Measurements from ENCODE around the gene HILPDA.

- no peak for TF ChIP-seq CTCF (IDR thresholded peaks at IDR 0.05; ENCODE audit: insufficient read depth, low read depth, low read length)
- no peak for TF ChIP-seq EZH2 (IDR thresholded peaks at IDR 0.05; ENCODE audit: insufficient read depth, low read length)
Measured at GRCh38 chr7:128462460-128462859, 6.8 kb downstream of the HILPDA start.
